ENCODE data around the gene RCN2.

The RCN2 gene

GRCh38 chr15:76951220-76951619 lies 19.7 kb downstream of the RCN2 start:
- Histone ChIP-seq H3K4me2 (ENCODE audit: insufficient read depth, low read length, poor library complexity, severe bottlenecking) (no peak overlapping the region), H3K27ac (replicated peaks; ENCODE audit: low read length) (no peak overlapping the region)

DNA sequence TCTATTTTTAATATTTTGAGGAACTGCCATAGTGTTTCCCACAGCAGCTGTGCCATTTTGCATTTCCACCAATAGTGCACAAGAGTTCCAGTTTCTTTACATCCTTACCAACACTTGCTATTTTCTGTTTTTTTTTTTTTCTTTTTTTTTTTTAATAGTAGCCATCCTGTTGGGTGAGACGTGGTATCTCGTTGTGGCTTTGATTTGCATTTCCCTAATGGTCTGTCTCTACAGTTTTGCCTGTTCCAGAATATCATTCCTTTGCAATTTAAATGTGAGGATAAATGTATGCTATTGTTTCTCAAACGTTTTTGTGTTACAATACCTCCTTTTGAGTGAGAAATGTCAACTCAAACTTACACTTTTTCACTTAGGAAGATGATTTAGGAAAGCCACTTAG lies 22.4 kb downstream of the RCN2 start:
- no peak overlapping the region for H2BK15ac ChIP-seq (ENCODE audit: low read length)
- WGBS, 2 donors (ENCODE audit: extremely low coverage in 2 of 2, insufficient read length in 2 of 2, insufficient replicate concordance in 1 of 2), result no CpG with 5 or more reads among the region's 3 CpGs
- no peaks in the 10 kb centered on the region for H3K27me3 ChIP-seq (ENCODE audit: control insufficient read depth in 3 of 3, insufficient read depth in 3 of 3, low read depth in 1 of 3, low read length in 3 of 3)
- H3K23ac ChIP-seq (ENCODE audit: low read depth, low read length, poor library complexity), result no peak overlapping the region
- no peaks in the 10 kb centered on the region for H3K79me1 ChIP-seq (ENCODE audit: low read depth, low read length)
- no peak overlapping the region for H2BK5ac ChIP-seq (ENCODE audit: low read length)
- no peaks in the 10 kb centered on the region for H3K9me3 ChIP-seq (replicated peaks in 1 of 2; ENCODE audit: control insufficient read depth in 2 of 2, insufficient read depth in 1 of 2, low read depth in 1 of 2, low read length in 2 of 2)
- H2AK5ac ChIP-seq (ENCODE audit: low read depth, low read length), result no peak overlapping the region
- H3K4ac ChIP-seq (ENCODE audit: low read length), result no peak overlapping the region
- H3K4me3 ChIP-seq (ENCODE audit: low read length in 2 of 2), result no peak overlapping the region
- no peak overlapping the region for H3K4me2 ChIP-seq (ENCODE audit: insufficient read depth, low read length, poor library complexity, severe bottlenecking)
- H3K9ac ChIP-seq (ENCODE audit: low read depth, low read length, poor library complexity), result no peak overlapping the region
- no peaks in the 10 kb centered on the region for H3K4me1 ChIP-seq (ENCODE audit: control insufficient read depth in 2 of 2, insufficient read depth in 1 of 2, low read depth in 1 of 2, low read length in 2 of 2)
- no peak overlapping the region for H3K27ac ChIP-seq (replicated peaks; ENCODE audit: low read length)
- no peak overlapping the region for H3K18ac ChIP-seq (ENCODE audit: low read length)
- no peak overlapping the region for H2BK12ac ChIP-seq (ENCODE audit: low read length)
- no peak overlapping the region for H2AFZ ChIP-seq (ENCODE audit: low read length)
- H3K36me3 ChIP-seq (replicated peaks in 1 of 2; ENCODE audit: control insufficient read depth in 2 of 2, insufficient read depth in 2 of 2, low read length in 2 of 2), result peaks cover 6 to 33% of the 10 kb centered on the region in 2 donors
- H4K8ac ChIP-seq (ENCODE audit: low read depth, low read length), result no peak overlapping the region
- H3K14ac ChIP-seq (ENCODE audit: low read length), result no peak overlapping the region
- H2BK120ac ChIP-seq (ENCODE audit: low read depth, low read length), result no peak overlapping the region
- H4K91ac ChIP-seq (ENCODE audit: low read depth, low read length, poor library complexity), result no peak overlapping the region
- DNase-seq (ENCODE audit: low spot score), result no peak

More at GRCh38 chr15:76951220-76951619, 19.7 kb downstream of the RCN2 start:
- no peaks in the 10 kb centered on the region for H3K4me1 ChIP-seq (ENCODE audit: control insufficient read depth in 2 of 2, insufficient read depth in 1 of 2, low read depth in 1 of 2, low read length in 2 of 2)
- no peak for DNase-seq (ENCODE audit: low spot score)
- no peak overlapping the region for H2BK12ac ChIP-seq (ENCODE audit: low read length)
- no peak overlapping the region for H3K18ac ChIP-seq (ENCODE audit: low read length)
- H3K9ac ChIP-seq (ENCODE audit: low read depth, low read length, poor library complexity), result no peak overlapping the region
- H3K23ac ChIP-seq (ENCODE audit: low read depth, low read length, poor library complexity), result no peak overlapping the region
- H3K14ac ChIP-seq (ENCODE audit: low read length), result no peak overlapping the region
- no peaks in the 10 kb centered on the region for H3K9me3 ChIP-seq (replicated peaks in 1 of 2; ENCODE audit: control insufficient read depth in 2 of 2, insufficient read depth in 1 of 2, low read depth in 1 of 2, low read length in 2 of 2)
- H3K79me1 ChIP-seq (ENCODE audit: low read depth, low read length), result no peaks in the 10 kb centered on the region
- H3K4me3 ChIP-seq (ENCODE audit: low read length in 2 of 2), result no peak overlapping the region
- no peak overlapping the region for H2BK120ac ChIP-seq (ENCODE audit: low read depth, low read length)
- no CpG with 5 or more reads among the region's 1 CpG for WGBS, 2 donors (ENCODE audit: extremely low coverage in 2 of 2, insufficient read length in 2 of 2, insufficient replicate concordance in 1 of 2)
- H2AK5ac ChIP-seq (ENCODE audit: low read depth, low read length), result no peak overlapping the region
- no peak overlapping the region for H4K91ac ChIP-seq (ENCODE audit: low read depth, low read length, poor library complexity)
- H2AFZ ChIP-seq (ENCODE audit: low read length), result no peak overlapping the region
- no peak overlapping the region for H3K4ac ChIP-seq (ENCODE audit: low read length)
- no peak overlapping the region for H4K8ac ChIP-seq (ENCODE audit: low read depth, low read length)
- no peak overlapping the region for H2BK5ac ChIP-seq (ENCODE audit: low read length)
- no peaks in the 10 kb centered on the region for H3K27me3 ChIP-seq (ENCODE audit: control insufficient read depth in 3 of 3, insufficient read depth in 3 of 3, low read depth in 1 of 3, low read length in 3 of 3)
- H3K36me3 ChIP-seq (replicated peaks in 1 of 2; ENCODE audit: control insufficient read depth in 2 of 2, insufficient read depth in 2 of 2, low read length in 2 of 2), result peaks cover 15 to 60% of the 10 kb centered on the region in 2 donors
- H2BK15ac ChIP-seq (ENCODE audit: low read length), result no peak overlapping the region

DNA sequence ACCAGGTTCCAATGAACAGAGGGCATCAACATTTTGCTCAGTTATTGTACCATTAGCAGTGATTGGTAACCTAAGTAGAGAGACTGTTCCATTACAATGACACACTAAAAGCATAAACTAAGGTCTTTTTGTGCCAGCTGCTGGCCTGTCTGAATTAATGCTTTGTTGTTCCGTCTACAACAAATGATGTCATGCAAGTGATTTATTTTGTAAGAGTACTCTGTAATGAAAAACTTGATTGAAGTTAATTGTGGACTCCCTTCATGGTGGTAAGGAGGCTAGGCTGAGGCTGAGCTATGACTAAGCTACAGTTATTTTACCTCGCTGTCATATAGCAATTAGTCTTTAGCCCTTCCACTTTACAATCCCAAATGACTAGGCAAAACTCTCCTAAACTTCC lies 23.2 kb downstream of the RCN2 start:
- Histone ChIP-seq H3K79me1 (ENCODE audit: low read depth, low read length) (no peaks in the 10 kb centered on the region), H2BK15ac (ENCODE audit: low read length) (no peak overlapping the region), H3K27ac (replicated peaks; ENCODE audit: low read length) (no peak overlapping the region), H2BK120ac (ENCODE audit: low read depth, low read length) (no peak overlapping the region), H3K4me2 (ENCODE audit: insufficient read depth, low read length, poor library complexity, severe bottlenecking) (no peak overlapping the region), H3K36me3 (replicated peaks in 1 of 2; ENCODE audit: control insufficient read depth in 2 of 2, insufficient read depth in 2 of 2, low read length in 2 of 2) (peaks cover 5 to 25% of the 10 kb centered on the region in 2 donors), H3K9ac (ENCODE audit: low read depth, low read length, poor library complexity) (no peak overlapping the region), H2AK5ac (ENCODE audit: low read depth, low read length) (no peak overlapping the region), H2AFZ (ENCODE audit: low read length) (no peak overlapping the region), H2BK5ac (ENCODE audit: low read length) (no peak overlapping the region), H3K18ac (ENCODE audit: low read length) (no peak overlapping the region), H3K4ac (ENCODE audit: low read length) (no peak overlapping the region), H3K9me3 (replicated peaks in 1 of 2; ENCODE audit: control insufficient read depth in 2 of 2, insufficient read depth in 1 of 2, low read depth in 1 of 2, low read length in 2 of 2) (no peaks in the 10 kb centered on the region), H4K8ac (ENCODE audit: low read depth, low read length) (no peak overlapping the region), H3K14ac (ENCODE audit: low read length) (no peak overlapping the region), H3K4me3 (ENCODE audit: low read length in 2 of 2) (no peak overlapping the region), H2BK12ac (ENCODE audit: low read length) (no peak overlapping the region), H3K23ac (ENCODE audit: low read depth, low read length, poor library complexity) (no peak overlapping the region), H3K27me3 (ENCODE audit: control insufficient read depth in 3 of 3, insufficient read depth in 3 of 3, low read depth in 1 of 3, low read length in 3 of 3) (no peaks in the 10 kb centered on the region), H4K91ac (ENCODE audit: low read depth, low read length, poor library complexity) (no peak overlapping the region), H3K4me1 (ENCODE audit: control insufficient read depth in 2 of 2, insufficient read depth in 1 of 2, low read depth in 1 of 2, low read length in 2 of 2) (no peaks in the 10 kb centered on the region)
- no CpG with 5 or more reads among the region's 2 CpGs for WGBS, 2 donors (ENCODE audit: extremely low coverage in 2 of 2, insufficient read length in 2 of 2, insufficient replicate concordance in 1 of 2)
- no peak for DNase-seq (ENCODE audit: low spot score)

GRCh38 chr15:76961268-76962011 lies 29.9 kb downstream of the RCN2 start:
- H3K36me3 ChIP-seq (replicated peaks in 1 of 2; ENCODE audit: control insufficient read depth in 2 of 2, insufficient read depth in 2 of 2, low read length in 2 of 2), result no peaks in the 10 kb centered on the region
- H2AFZ ChIP-seq (ENCODE audit: low read length), result peak overlapping the region; percentile 58

More at GRCh38 chr15:76961268-76962011, 29.9 kb downstream of the RCN2 start:
- H3K23ac ChIP-seq (ENCODE audit: low read depth, low read length, poor library complexity), result no peak overlapping the region
- no CpG with 5 or more reads among the region's 6 CpGs for WGBS, 2 donors (ENCODE audit: extremely low coverage in 2 of 2, insufficient read length in 2 of 2, insufficient replicate concordance in 1 of 2)
- H3K9me3 ChIP-seq (replicated peaks in 1 of 2; ENCODE audit: control insufficient read depth in 2 of 2, insufficient read depth in 1 of 2, low read depth in 1 of 2, low read length in 2 of 2), result peaks cover 0 to 2% of the 10 kb centered on the region in 2 donors
- H4K8ac ChIP-seq (ENCODE audit: low read depth, low read length), result no peak overlapping the region
- H2BK15ac ChIP-seq (ENCODE audit: low read length), result no peak overlapping the region
- H3K18ac ChIP-seq (ENCODE audit: low read length), result no peak overlapping the region
- H3K4me1 ChIP-seq (ENCODE audit: control insufficient read depth in 2 of 2, insufficient read depth in 1 of 2, low read depth in 1 of 2, low read length in 2 of 2), result no peaks in the 10 kb centered on the region
- H3K9ac ChIP-seq (ENCODE audit: low read depth, low read length, poor library complexity), result no peak overlapping the region
- H3K4ac ChIP-seq (ENCODE audit: low read length), result no peak overlapping the region
- no peaks in the 10 kb centered on the region for H3K79me1 ChIP-seq (ENCODE audit: low read depth, low read length)
- no peak overlapping the region for H3K4me3 ChIP-seq (ENCODE audit: low read length in 2 of 2)
- H4K91ac ChIP-seq (ENCODE audit: low read depth, low read length, poor library complexity), result no peak overlapping the region
- no peak for DNase-seq (ENCODE audit: low spot score)
- no peak overlapping the region for H2BK12ac ChIP-seq (ENCODE audit: low read length)
- no peak overlapping the region for H3K4me2 ChIP-seq (ENCODE audit: insufficient read depth, low read length, poor library complexity, severe bottlenecking)
- no peak overlapping the region for H2BK5ac ChIP-seq (ENCODE audit: low read length)
- H3K27me3 ChIP-seq (ENCODE audit: control insufficient read depth in 3 of 3, insufficient read depth in 3 of 3, low read depth in 1 of 3, low read length in 3 of 3), result peaks cover 0 to 24% (median 0%) of the 10 kb centered on the region in 3 experiments
- no peak overlapping the region for H3K27ac ChIP-seq (replicated peaks; ENCODE audit: low read length)
- H2AK5ac ChIP-seq (ENCODE audit: low read depth, low read length), result no peak overlapping the region
- no peak overlapping the region for H3K14ac ChIP-seq (ENCODE audit: low read length)
- H2BK120ac ChIP-seq (ENCODE audit: low read depth, low read length), result no peak overlapping the region

All from neuronal stem cell (in vitro differentiated cells).